Liver (tissue), 9 donors: ENCODE measurements around the gene ZNF213. TPM values are rescaled to one million over a fixed set of nuclear protein-coding genes. Genes with fewer than 3 reads are reported as not detected.
"Not testable (repeated sequence)": the region's sequence is repeated elsewhere in the genome, so short reads cannot be mapped to it uniquely, and the experiment has no call there.

Source experiments
- DNase-seq: peaks from one replicate; pipeline ENCODE4 v3.0.0-alpha.2; 2017; ENCODE audit warnings: low spot score
- H3K27ac ChIP-seq, 2 donors: one replicate each; pipeline ENCODE4 v1.7.0; 2013; ENCODE audit warnings: inconsistent platforms in 2 of 2, low read length in 2 of 2, control low read depth in 1 of 2, low read depth in 1 of 2, mild to moderate bottlenecking in 1 of 2
- H3K27me3 ChIP-seq, 4 donors: one replicate each; pipeline versions ENCODE4 v1.6.1 to v1.7.0; 2013; ENCODE audit warnings: low read length in 3 of 4, inconsistent platforms in 1 of 4, mild to moderate bottlenecking in 1 of 4, moderate library complexity in 1 of 4; ENCODE audit not compliant: control insufficient read depth in 4 of 4, insufficient read depth in 4 of 4
- H3K36me3 ChIP-seq, 4 donors: one replicate each; pipeline versions ENCODE4 v1.6.1 to v1.7.0; 2013; ENCODE audit warnings: low read length in 3 of 4, mild to moderate bottlenecking in 3 of 4, low read depth in 1 of 4, moderate library complexity in 1 of 4; ENCODE audit not compliant: control insufficient read depth in 4 of 4, insufficient read depth in 3 of 4
- H3K4me1 ChIP-seq, 4 donors: one replicate each; pipeline versions ENCODE4 v1.6.1 to v1.7.0; 2013; ENCODE audit warnings: low read length in 3 of 4, mild to moderate bottlenecking in 3 of 4, moderate library complexity in 1 of 4; ENCODE audit not compliant: control insufficient read depth in 4 of 4, insufficient read depth in 4 of 4
- H3K4me3 ChIP-seq, 3 donors: one replicate each; pipeline versions ENCODE4 v1.6.1 to v1.7.0; 2013; ENCODE audit warnings: low read length in 3 of 3, control low read depth in 1 of 3, low read depth in 1 of 3, mild to moderate bottlenecking in 1 of 3
- H3K9ac ChIP-seq, 2 donors: one replicate each; pipeline ENCODE4 v1.7.0; 2013; ENCODE audit warnings: low read length in 2 of 2, mild to moderate bottlenecking in 2 of 2, moderate library complexity in 2 of 2, control low read depth in 1 of 2, low read depth in 1 of 2
- H3K9me3 ChIP-seq, 4 donors: one replicate each; pipeline versions ENCODE4 v1.6.1 to v1.7.0; 2013; ENCODE audit warnings: low read length in 3 of 4; ENCODE audit not compliant: control insufficient read depth in 4 of 4
- EGR1 ChIP-seq, 2 donors: IDR thresholded peaks; 2 replicates each; pipeline ENCODE4 v1.6.1; 2016 to 2018; ENCODE audit warnings: antibody characterized with exemption in 2 of 2, low read depth in 2 of 2
- FOXA2 ChIP-seq: IDR thresholded peaks from 2 replicates; pipeline ENCODE4 v1.6.1; 2016; ENCODE audit warnings: antibody characterized with exemption
- GABPA ChIP-seq, 2 donors: IDR thresholded peaks in 1 of 2; conservative IDR thresholded peaks in 1 of 2; 2 replicates each; pipeline ENCODE4 v1.6.1; 2016; ENCODE audit warnings: antibody characterized with exemption in 2 of 2, mild to moderate bottlenecking in 1 of 2, moderate library complexity in 1 of 2
- JUND ChIP-seq, 2 donors: IDR thresholded peaks; 2 replicates each; pipeline ENCODE4 v1.6.1; 2016; ENCODE audit warnings: antibody characterized with exemption in 2 of 2
- RXRA ChIP-seq, 2 donors: IDR thresholded peaks; 2 replicates each; pipeline ENCODE4 v1.6.1; 2017 to 2018; ENCODE audit warnings: antibody characterized with exemption in 2 of 2, mild to moderate bottlenecking in 1 of 2
- SP1 ChIP-seq: IDR thresholded peaks from 2 replicates; pipeline ENCODE4 v1.6.1; 2018; ENCODE audit warnings: antibody characterized with exemption, mild to moderate bottlenecking
- TAF1 ChIP-seq: conservative IDR thresholded peaks from 2 replicates; pipeline ENCODE4 v1.6.1; 2016; ENCODE audit warnings: antibody characterized with exemption, mild to moderate bottlenecking
- YY1 ChIP-seq: IDR thresholded peaks from 2 replicates; pipeline ENCODE4 v1.6.1; 2016; ENCODE audit warnings: antibody characterized with exemption, mild to moderate bottlenecking
- WGBS: extraction: QIAGEN DNeasy Blood & Tissue Kit; methylation state at CpG from one replicate; pipeline ENCODE4 v1.1.7; 2013; 5-methylcytosine and 5-hydroxymethylcytosine counted together
- polyA plus RNA-seq, 2 donors: library from polyadenylated mRNA; stranded (reverse) in 1 of 2; unstranded in 1 of 2; fragments of 200-250 nt in 1 of 2; fragments of >200 nt in 1 of 2; fragmentation: Nextera tagmentation in 1 of 2; extraction: Ambion mirVana in 1 of 2; gene quantifications; one replicate each; pipeline versions ENCODE4 v1.2.1 to v1.2.3, GENCODE V29; 2013 to 2015
- total RNA-seq, 2 donors: library from RNA; depleted of rRNA; stranded (reverse); fragments of >200 nt; gene quantifications; one replicate each; pipeline ENCODE4 v1.2.3, GENCODE V29; 2014
- TF ChIP-seq, protein P1 (sequence below): IDR thresholded peaks from 2 replicates; pipeline ENCODE4 v1.6.1; 2016; ENCODE audit warnings: antibody characterized with exemption
- TF ChIP-seq, protein P2 (sequence below): fragments of 150-350 bp; IDR thresholded peaks from 2 replicates; pipeline ENCODE4 v1.5.1; 2017; ENCODE audit warnings: improper control_type of control experiment, low read depth, low read length; ENCODE audit not compliant: missing input control
- TF ChIP-seq, protein P3 (sequence below): IDR thresholded peaks from 2 replicates; pipeline ENCODE4 v1.6.1; 2016; ENCODE audit warnings: antibody characterized with exemption
- donor health status: healthy.
- donor health status: healthy.
- donor health status: healthy.
- donor health status: healthy.
- donor health status: healthy.

Gene ZNF213
- total and polyA plus RNA-seq, 4 donors: 0.56 to 4.5 (median 1.7) TPM

DNA sequence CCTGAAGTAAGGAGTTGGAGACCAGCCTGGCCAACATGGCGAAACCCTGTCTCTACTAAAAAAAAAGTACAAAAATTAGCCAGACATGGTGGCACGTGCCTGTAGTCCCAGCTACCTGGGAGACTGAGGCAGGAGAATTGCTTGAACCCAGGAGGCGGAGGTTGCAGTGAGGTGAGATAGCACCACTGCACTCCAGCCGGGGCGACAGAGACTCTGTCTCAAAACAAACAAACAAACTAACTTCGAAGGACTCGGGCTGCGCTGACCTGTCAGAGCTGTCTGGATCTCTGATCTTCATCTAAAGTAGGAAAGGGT is 47.4 kb downstream of the ZNF213 start:
- peaks cover 2 to 18% (median 12%) of the 10 kb centered on the region in 4 donors for H3K27me3 ChIP-seq
- not testable (repeated sequence) for H3K9me3 ChIP-seq, H3K4me3 ChIP-seq, H3K9ac ChIP-seq, H3K27ac ChIP-seq, DNase-seq, H3K4me1 ChIP-seq, H3K36me3 ChIP-seq
- WGBS: 31% methylated on average over 8 of the region's 8 CpGs

DNA sequence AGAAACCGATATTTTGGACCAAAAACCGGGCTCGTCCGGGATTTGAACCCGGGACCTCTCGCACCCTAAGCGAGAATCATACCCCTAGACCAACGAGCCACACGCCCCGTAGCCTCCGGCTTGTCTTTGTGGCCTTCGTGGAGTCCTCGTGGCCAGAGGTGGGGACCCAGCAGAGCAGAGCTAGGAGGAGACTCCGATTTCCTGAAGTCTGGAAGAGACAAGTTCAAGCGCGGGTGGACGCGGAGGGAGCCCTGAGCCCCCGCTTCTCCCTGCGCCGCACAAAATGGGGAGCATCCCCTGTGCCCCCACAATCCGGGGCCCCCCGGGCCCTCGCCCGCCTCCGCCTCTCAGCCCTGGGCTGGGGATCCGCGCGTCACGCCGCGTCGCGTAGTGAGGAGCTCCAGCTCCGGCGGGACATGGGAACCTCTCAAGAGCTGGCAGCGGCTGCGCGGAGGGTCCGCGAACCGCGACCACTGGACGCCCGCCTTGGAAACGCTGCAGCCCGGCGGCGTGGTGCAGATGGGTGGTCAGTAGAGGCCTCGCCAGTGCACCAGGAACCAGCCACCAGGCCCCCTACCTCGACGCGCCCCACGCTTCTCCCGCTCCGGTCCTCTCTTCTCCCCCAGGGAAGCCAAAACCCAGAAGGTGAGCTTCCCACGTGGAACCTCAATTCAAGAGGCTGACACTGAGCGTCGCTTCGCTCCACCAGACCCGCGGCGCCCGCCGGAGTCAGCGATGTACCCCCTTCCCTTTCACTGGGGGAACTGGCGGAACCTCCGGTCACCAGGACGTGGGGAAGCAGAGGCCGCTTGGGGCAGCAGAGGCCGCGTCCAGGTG is 48.0 kb downstream of the ZNF213 start:
- H3K4me1 ChIP-seq: peaks cover 4 to 8% (median 6%) of the 10 kb centered on the region in 4 donors
- H3K27me3 ChIP-seq: peaks cover 2 to 18% (median 12%) of the 10 kb centered on the region in 4 donors
- H3K9ac ChIP-seq: no peak overlapping the region
- H3K36me3 ChIP-seq: no peaks in the 10 kb centered on the region
- no peak for DNase-seq
- H3K4me3 ChIP-seq: peak overlapping the region in 1 of 3 donors; percentile 17
- H3K9me3 ChIP-seq: peaks cover 2 to 6% (median 4%) of the 10 kb centered on the region in 4 donors
- TF ChIP-seq EGR1 (IDR thresholded peaks at IDR 0.05; ENCODE audit: low read depth in 2 of 2) (no peak), YY1 (no peak), GABPA (IDR thresholded peaks at IDR 0.05 in 1 of 2, conservative IDR thresholded peaks at IDR 0.05 in 1 of 2) (no peak)
- TF ChIP-seq, protein P1, sequence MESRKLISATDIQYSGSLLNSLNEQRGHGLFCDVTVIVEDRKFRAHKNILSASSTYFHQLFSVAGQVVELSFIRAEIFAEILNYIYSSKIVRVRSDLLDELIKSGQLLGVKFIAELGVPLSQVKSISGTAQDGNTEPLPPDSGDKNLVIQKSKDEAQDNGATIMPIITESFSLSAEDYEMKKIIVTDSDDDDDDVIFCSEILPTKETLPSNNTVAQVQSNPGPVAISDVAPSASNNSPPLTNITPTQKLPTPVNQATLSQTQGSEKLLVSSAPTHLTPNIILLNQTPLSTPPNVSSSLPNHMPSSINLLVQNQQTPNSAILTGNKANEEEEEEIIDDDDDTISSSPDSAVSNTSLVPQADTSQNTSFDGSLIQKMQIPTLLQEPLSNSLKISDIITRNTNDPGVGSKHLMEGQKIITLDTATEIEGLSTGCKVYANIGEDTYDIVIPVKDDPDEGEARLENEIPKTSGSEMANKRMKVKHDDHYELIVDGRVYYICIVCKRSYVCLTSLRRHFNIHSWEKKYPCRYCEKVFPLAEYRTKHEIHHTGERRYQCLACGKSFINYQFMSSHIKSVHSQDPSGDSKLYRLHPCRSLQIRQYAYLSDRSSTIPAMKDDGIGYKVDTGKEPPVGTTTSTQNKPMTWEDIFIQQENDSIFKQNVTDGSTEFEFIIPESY: no peak
- 5% methylated on average over 72 of the region's 72 CpGs for WGBS
- H3K27ac ChIP-seq: no peak overlapping the region

DNA sequence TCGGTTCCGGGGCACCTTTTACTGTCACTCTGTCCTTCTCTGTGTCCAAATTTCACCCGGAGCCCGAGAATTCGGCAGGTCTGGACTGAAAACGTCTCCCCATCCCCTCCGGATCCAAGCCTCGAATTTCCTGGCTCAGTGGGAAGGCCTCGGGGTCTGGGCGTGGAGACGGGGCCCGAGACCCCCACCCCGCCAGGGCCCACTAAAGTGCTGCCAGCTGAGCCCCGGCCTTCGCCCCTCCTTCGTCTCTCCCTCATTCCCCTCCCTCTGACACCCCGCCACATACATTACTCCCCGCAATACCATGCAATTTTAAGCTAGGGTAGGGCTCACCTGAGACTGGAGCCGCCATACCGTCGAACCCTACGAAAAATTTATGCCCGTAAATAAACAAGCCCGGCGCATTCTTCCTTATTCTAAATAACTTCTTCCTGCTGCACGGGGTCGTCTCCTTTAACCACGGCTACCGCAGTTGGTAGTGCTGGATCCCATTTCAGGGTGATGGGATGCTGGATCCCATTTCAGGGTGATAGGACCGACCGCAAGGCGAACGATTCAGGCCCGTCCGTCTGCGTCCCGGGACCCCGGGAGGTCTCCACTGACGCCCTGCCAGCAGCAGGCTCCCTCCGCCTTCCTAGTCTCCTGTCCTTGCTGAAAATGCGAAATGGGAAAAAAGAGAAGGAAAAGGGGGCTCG is 48.8 kb downstream of the ZNF213 start:
- H3K4me3 ChIP-seq: peak overlapping the region in 1 of 3 donors; percentile 17
- peaks cover 2 to 6% (median 4%) of the 10 kb centered on the region in 4 donors for H3K9me3 ChIP-seq
- TF ChIP-seq, protein P2, sequence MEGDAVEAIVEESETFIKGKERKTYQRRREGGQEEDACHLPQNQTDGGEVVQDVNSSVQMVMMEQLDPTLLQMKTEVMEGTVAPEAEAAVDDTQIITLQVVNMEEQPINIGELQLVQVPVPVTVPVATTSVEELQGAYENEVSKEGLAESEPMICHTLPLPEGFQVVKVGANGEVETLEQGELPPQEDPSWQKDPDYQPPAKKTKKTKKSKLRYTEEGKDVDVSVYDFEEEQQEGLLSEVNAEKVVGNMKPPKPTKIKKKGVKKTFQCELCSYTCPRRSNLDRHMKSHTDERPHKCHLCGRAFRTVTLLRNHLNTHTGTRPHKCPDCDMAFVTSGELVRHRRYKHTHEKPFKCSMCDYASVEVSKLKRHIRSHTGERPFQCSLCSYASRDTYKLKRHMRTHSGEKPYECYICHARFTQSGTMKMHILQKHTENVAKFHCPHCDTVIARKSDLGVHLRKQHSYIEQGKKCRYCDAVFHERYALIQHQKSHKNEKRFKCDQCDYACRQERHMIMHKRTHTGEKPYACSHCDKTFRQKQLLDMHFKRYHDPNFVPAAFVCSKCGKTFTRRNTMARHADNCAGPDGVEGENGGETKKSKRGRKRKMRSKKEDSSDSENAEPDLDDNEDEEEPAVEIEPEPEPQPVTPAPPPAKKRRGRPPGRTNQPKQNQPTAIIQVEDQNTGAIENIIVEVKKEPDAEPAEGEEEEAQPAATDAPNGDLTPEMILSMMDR: no peak
- TF ChIP-seq GABPA (IDR thresholded peaks at IDR 0.05 in 1 of 2, conservative IDR thresholded peaks at IDR 0.05 in 1 of 2) (no peak), JUND (IDR thresholded peaks at IDR 0.05) (no peak), YY1 (no peak), SP1 (no peak), FOXA2 (no peak), EGR1 (IDR thresholded peaks at IDR 0.05; ENCODE audit: low read depth in 2 of 2) (no peak), TAF1 (no peak), RXRA (IDR thresholded peaks at IDR 0.05) (no peak)
- TF ChIP-seq, protein P3, sequence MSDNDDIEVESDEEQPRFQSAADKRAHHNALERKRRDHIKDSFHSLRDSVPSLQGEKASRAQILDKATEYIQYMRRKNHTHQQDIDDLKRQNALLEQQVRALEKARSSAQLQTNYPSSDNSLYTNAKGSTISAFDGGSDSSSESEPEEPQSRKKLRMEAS: no peak
- TF ChIP-seq, protein P1: no peak
- no peaks in the 10 kb centered on the region for H3K36me3 ChIP-seq
- H3K27ac ChIP-seq: no peak overlapping the region
- 7% methylated on average over 42 of the region's 42 CpGs for WGBS
- peaks cover 2 to 18% (median 12%) of the 10 kb centered on the region in 4 donors for H3K27me3 ChIP-seq
- H3K9ac ChIP-seq: no peak overlapping the region
- DNase-seq: no peak
- peaks cover 4 to 10% (median 6%) of the 10 kb centered on the region in 4 donors for H3K4me1 ChIP-seq
